Embryonic facial prominence (tissue), 1 donor: Measurements from ENCODE around the gene TTC8.
"Not testable (repeated sequence)": the region's sequence is repeated elsewhere in the genome, so short reads cannot be mapped to it uniquely, and the experiment has no call there.

Experiments used
- DNase-seq: peaks from one replicate; pipeline ENCODE4 v3.0.0-alpha.2; 2016; ENCODE audit errors: extremely low spot score

The TTC8 gene

GRCh38 chr14:88824314-88825077 is at the start of gene TTC8:
Gene TTC8, plus strand, starts transcription at chr14:88824651. Its CDS starts 57 bp downstream, at chr14:88824708.
- DNase-seq, result peak; percentile 80

GRCh38 chr14:88775532-88775931 is 48.9 kb upstream of the TTC8 start:
- DNase-seq, result no peak

GRCh38 chr14:88785911-88786310 is 38.5 kb upstream of the TTC8 start:
- DNase-seq, result no peak

GRCh38 chr14:88786715-88787114 is 37.7 kb upstream of the TTC8 start:
- DNase-seq, result no peak

GRCh38 chr14:88789573-88789972 is 34.9 kb upstream of the TTC8 start:
- DNase-seq, result not testable (repeated sequence)

GRCh38 chr14:88790501-88791251 is 33.8 kb upstream of the TTC8 start:
- DNase-seq, result no peak

- no peak for DNase-seq
These were observed 33.2 kb upstream of the TTC8 start for GRCh38 chr14:88791252-88791621.

- no peak for DNase-seq
These were observed 32.6 kb upstream of the TTC8 start for GRCh38 chr14:88791629-88792472.

- peak; percentile 25 for DNase-seq
These were observed 31.8 kb upstream of the TTC8 start, which contains the start of gene EML5 for GRCh38 chr14:88792473-88793258. Gene EML5, minus strand, starts transcription at chr14:88792953. Its CDS starts 450 bp downstream, at chr14:88792503.

- no peak for DNase-seq
These were observed 31.2 kb upstream of the TTC8 start for GRCh38 chr14:88793259-88793625.

- DNase-seq, result no peak
These were observed 26.3 kb upstream of the TTC8 start for GRCh38 chr14:88798156-88798555.

GRCh38 chr14:88799522-88799921 is 24.9 kb upstream of the TTC8 start:
- no peak for DNase-seq

- DNase-seq, result no peak
These were observed 21.9 kb upstream of the TTC8 start for GRCh38 chr14:88802596-88802995.

- DNase-seq, result no peak
These were observed 20.4 kb upstream of the TTC8 start for GRCh38 chr14:88804035-88804434.

- no peak for DNase-seq
These were observed 20.0 kb upstream of the TTC8 start for GRCh38 chr14:88804477-88804876.

GRCh38 chr14:88808359-88808758 is 16.1 kb upstream of the TTC8 start:
- DNase-seq, result no peak

GRCh38 chr14:88815980-88816379 is 8.5 kb upstream of the TTC8 start:
- DNase-seq, result no peak

- no peak for DNase-seq
These were observed 6.4 kb upstream of the TTC8 start for GRCh38 chr14:88818018-88818417.

- DNase-seq, result not testable (repeated sequence)
These were observed 4.8 kb upstream of the TTC8 start for GRCh38 chr14:88819674-88820073.

- DNase-seq, result no peak
These were observed 3.1 kb upstream of the TTC8 start for GRCh38 chr14:88821378-88821777.

- no peak for DNase-seq
These were observed 2.6 kb upstream of the TTC8 start for GRCh38 chr14:88821888-88822287.

- DNase-seq, result no peak
These were observed 510 bp upstream of the TTC8 start for GRCh38 chr14:88823968-88824313.
